Measurements from ENCODE around the gene TMEM198.
A peak's percentile ranks its signal among the peaks of the same experiment; 100 is the strongest.

Gene TMEM198

DNA sequence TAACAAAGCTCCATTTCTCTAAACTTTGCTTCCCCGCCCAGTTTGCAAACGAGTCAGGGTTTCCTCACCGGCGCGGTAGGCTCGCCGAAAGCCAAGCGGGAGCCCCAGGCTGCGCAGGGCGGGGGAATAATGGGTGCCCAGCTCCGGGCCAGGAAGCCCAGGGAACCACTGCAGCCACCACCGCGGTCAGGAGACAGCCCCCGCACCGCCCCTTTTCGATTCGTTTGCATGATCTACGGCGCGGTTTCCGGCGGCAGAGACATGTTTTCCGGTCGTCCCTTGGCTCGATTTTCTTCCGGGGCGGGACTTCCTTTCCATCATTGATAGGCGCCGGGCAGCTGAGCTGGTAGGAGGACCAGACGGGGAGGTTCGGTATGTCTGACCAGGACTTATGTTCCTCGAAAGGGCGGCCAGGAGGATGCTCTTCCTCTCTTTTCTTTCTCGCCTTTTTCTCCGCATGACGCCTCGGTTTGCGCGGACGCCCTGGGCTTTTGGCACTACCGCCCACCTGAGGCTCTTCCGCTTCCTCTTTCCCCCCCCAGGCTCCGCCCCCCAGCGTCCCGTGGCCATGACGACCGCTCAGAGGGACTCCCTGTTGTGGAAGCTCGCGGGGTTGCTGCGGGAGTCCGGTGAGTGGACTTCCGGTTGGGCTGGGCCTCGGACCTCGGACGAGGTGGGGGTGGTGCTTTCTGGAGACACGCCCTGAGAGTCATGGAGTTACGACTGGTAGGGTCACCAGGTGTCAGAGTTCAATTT, 53.9 kb downstream of the TMEM198 start, which contains the start of gene STK11IP:
Gene STK11IP (plus strand): TSS at position 306 of the 756 bp plus-strand sequence. CDS start 263 bp downstream, at position 569.
- peaks cover 24% of the 10 kb centered on the region for H3K4me1 ChIP-seq (ENCODE audit: control insufficient read depth, insufficient read depth, low read length)
- no peaks in the 10 kb centered on the region for H3K27me3 ChIP-seq (ENCODE audit: control insufficient read depth, insufficient read depth, low read length)
- H3K4me3 ChIP-seq (ENCODE audit: low read depth, low read length) = peak within 1 kb of the TSS; percentile 90
- H3K27ac ChIP-seq (ENCODE audit: low read depth, low read length) = peak within 1 kb of the TSS; percentile 90
- H3K9me3 ChIP-seq (ENCODE audit: control insufficient read depth, insufficient read depth, low read depth, low read length) = no peaks in the 10 kb centered on the region
- peaks cover 14% of the 10 kb centered on the region for H3K36me3 ChIP-seq (ENCODE audit: control insufficient read depth, insufficient read depth, low read length)
- H3K9ac ChIP-seq (ENCODE audit: low read length) = peak within 1 kb of the TSS; percentile 93

DNA sequence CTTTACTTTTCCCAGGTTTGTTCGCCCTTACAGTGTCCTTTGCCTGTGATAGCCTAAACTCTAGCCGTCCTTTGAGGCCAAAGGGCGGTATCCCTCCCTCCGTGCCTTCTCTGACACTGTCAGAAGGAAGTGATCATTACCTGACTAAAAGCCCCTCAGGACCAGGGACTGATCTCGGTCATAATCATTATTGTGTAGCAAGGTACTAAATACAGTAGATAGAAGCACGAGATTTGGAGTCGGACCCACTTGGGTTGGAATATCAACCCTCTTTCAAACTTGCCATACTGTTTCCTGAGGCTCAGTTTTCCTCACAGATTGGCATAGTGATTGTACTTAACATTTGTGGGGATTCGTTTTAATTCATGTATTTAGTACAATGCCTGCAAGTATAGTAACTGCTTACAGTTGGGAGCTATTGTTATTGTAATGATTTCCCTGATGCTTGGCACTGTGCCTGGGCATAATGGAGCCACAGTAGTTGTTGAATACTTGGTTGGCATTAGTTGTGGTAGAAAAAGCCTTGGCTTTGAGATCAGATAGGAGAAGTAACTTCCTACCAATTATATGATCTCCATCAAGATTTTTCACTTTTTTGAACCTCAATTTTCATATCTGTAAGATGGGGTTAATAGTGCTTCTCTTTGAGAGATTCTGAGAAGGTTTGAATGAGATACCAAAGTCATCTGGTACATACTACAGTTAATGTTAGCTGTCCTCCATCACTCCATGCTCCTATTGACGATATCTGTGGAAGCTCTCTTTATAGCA, 54.7 kb downstream of the TMEM198 start:
- Histone ChIP-seq H3K4me3 (ENCODE audit: low read depth, low read length) (peak overlapping the region; percentile 90), H3K27me3 (ENCODE audit: control insufficient read depth, insufficient read depth, low read length) (no peaks in the 10 kb centered on the region), H3K36me3 (ENCODE audit: control insufficient read depth, insufficient read depth, low read length) (peaks cover 15% of the 10 kb centered on the region), H3K9ac (ENCODE audit: low read length) (peak overlapping the region; percentile 42), H3K4me1 (ENCODE audit: control insufficient read depth, insufficient read depth, low read length) (peaks cover 24% of the 10 kb centered on the region), H3K9me3 (ENCODE audit: control insufficient read depth, insufficient read depth, low read depth, low read length) (no peaks in the 10 kb centered on the region), H3K27ac (ENCODE audit: low read depth, low read length) (peak overlapping the region; percentile 8)
